Body of pancreas (tissue), 4 donors: ENCODE measurements around the gene WDFY4. TPM values are rescaled to one million over a fixed set of nuclear protein-coding genes. Genes with fewer than 3 reads are reported as not detected.

ENCODE experiments used
- ATAC-seq: fragments of 150-250 bp; one replicate; pipeline ENCODE4 v1.9.1; 2016
- DNase-seq, 4 donors: peaks; one replicate each; pipeline ENCODE4 v3.0.0-alpha.2; 2019
- H3K27ac ChIP-seq, 4 donors: fragments of 200-600 bp; sonication (generic); 1 replicate in 3 of 4; 2 replicates in 1 of 4; pipeline versions ENCODE4 v1.5.1 to v1.6.1; 2016 to 2019; ENCODE audit warnings: mild to moderate bottlenecking in 1 of 4, mixed read lengths in 1 of 4, moderate library complexity in 1 of 4
- H3K27me3 ChIP-seq, 2 donors: fragments of 200-600 bp; sonication (generic); one replicate each; pipeline ENCODE4 v1.6.0; 2016; ENCODE audit warnings: mild to moderate bottlenecking in 1 of 2
- H3K36me3 ChIP-seq, 2 donors: fragments of 200-600 bp; sonication (generic); replicated peaks in 1 of 2; 2 replicates each; pipeline ENCODE4 v1.5.1; 2016; ENCODE audit warnings: low read depth in 2 of 2; ENCODE audit not compliant: insufficient read depth in 1 of 2
- H3K4me1 ChIP-seq: fragments of 200-600 bp; sonication (generic); one replicate; pipeline ENCODE4 v1.6.0; 2016
- H3K4me3 ChIP-seq, 2 donors: fragments of 200-600 bp; sonication (generic); 1 replicate in 1 of 2; 2 replicates in 1 of 2; pipeline ENCODE4 v1.5.1; 2016 to 2019
- H3K9me3 ChIP-seq, 3 donors: fragments of 200-600 bp; sonication (generic); 1 replicate in 2 of 3; 2 replicates in 1 of 3; pipeline ENCODE4 v1.5.1; 2016
- CTCF ChIP-seq, 7 experiments: fragments of 450-650 bp in 4 of 7; fragments of 200-600 bp in 3 of 7; sonication (generic) in 3 of 7; IDR thresholded peaks; one replicate each; pipeline ENCODE4 v1.5.1; 2016 to 2019; ENCODE audit warnings: antibody characterized with exemption in 7 of 7
- POLR2A ChIP-seq, 3 donors: fragments of 450-650 bp; IDR thresholded peaks; one replicate each; pipeline ENCODE4 v1.6.1; 2016; ENCODE audit warnings: antibody characterized with exemption in 3 of 3, mild to moderate bottlenecking in 2 of 3
- WGBS, 2 donors: methylation state at CpG; one replicate each; pipeline ENCODE4 v1.1.5; 2017; 5-methylcytosine and 5-hydroxymethylcytosine counted together
- intact Hi-C: fragments of 100-400 bp; cut with DNase I; formaldehyde crosslinking; loops from one replicate; pipeline ENCODE4 v1.15.1; 2023
- total RNA-seq, 2 donors: library from RNA; depleted of rRNA; stranded (reverse); fragments of >200 nt; gene quantifications; one replicate each; pipeline ENCODE4 v1.1.0, GENCODE V29; 2016

WDFY4 gene
- total RNA-seq, 2 donors from 2014 or later: 0.66 to 2.3 TPM

GRCh38 chr10:48880016-48880705 lies 195.5 kb downstream of the WDFY4 start:
- intact Hi-C loops: no loop called here
- ATAC-seq: no peak

GRCh38 chr10:48881937-48882336 lies 197.3 kb downstream of the WDFY4 start:
- no peaks in the 10 kb centered on the region for H3K27me3 ChIP-seq
- no peak for TF ChIP-seq POLR2A (IDR thresholded peaks at IDR 0.05)
- no peak for TF ChIP-seq CTCF (IDR thresholded peaks at IDR 0.05)
- no peak for ATAC-seq
- 67 to 80% methylated on average over 1 of the region's 1 CpG for WGBS, 2 donors
- no peak overlapping the region for H3K4me3 ChIP-seq
- DNase-seq: no peak
- H3K36me3 ChIP-seq: no peaks in the 10 kb centered on the region
- H3K4me1 ChIP-seq: no peaks in the 10 kb centered on the region
- no peaks in the 10 kb centered on the region for H3K9me3 ChIP-seq
- H3K27ac ChIP-seq: no peak overlapping the region
- intact Hi-C loops: no loop called here

More at GRCh38 chr10:48880016-48880705, 195.5 kb downstream of the WDFY4 start:
- Histone ChIP-seq H3K9me3 (no peaks in the 10 kb centered on the region), H3K4me3 (no peak overlapping the region), H3K4me1 (no peaks in the 10 kb centered on the region), H3K27me3 (no peaks in the 10 kb centered on the region), H3K36me3 (no peaks in the 10 kb centered on the region), H3K27ac (no peak overlapping the region)
- no peak for TF ChIP-seq POLR2A (IDR thresholded peaks at IDR 0.05)
- no peak for TF ChIP-seq CTCF (IDR thresholded peaks at IDR 0.05)
- DNase-seq: no peak
- WGBS, 2 donors: 35 to 39% methylated on average over 9 to 11 of the region's 11 CpGs

GRCh38 chr10:48882881-48883280 lies 198.2 kb downstream of the WDFY4 start:
- intact Hi-C loops: no loop called here
- no peak for DNase-seq
- H3K4me1 ChIP-seq: no peaks in the 10 kb centered on the region
- TF ChIP-seq POLR2A (IDR thresholded peaks at IDR 0.05): no peak
- no peak for TF ChIP-seq CTCF (IDR thresholded peaks at IDR 0.05)
- H3K27me3 ChIP-seq: no peaks in the 10 kb centered on the region
- H3K4me3 ChIP-seq: no peak overlapping the region
- WGBS, 2 donors: 73 to 74% methylated on average over 2 of the region's 2 CpGs
- H3K27ac ChIP-seq: no peak overlapping the region
- H3K36me3 ChIP-seq: no peaks in the 10 kb centered on the region
- no peak for ATAC-seq
- H3K9me3 ChIP-seq: no peaks in the 10 kb centered on the region

GRCh38 chr10:48883701-48884100 lies 199.0 kb downstream of the WDFY4 start:
- Histone ChIP-seq H3K9me3 (no peaks in the 10 kb centered on the region), H3K4me3 (no peak overlapping the region), H3K4me1 (no peaks in the 10 kb centered on the region), H3K36me3 (no peaks in the 10 kb centered on the region), H3K27me3 (no peaks in the 10 kb centered on the region), H3K27ac (no peak overlapping the region)
- TF ChIP-seq CTCF (IDR thresholded peaks at IDR 0.05) (no peak), POLR2A (IDR thresholded peaks at IDR 0.05) (no peak)
- DNase-seq (no peak), ATAC-seq (no peak)
- WGBS, 2 donors: 27 to 38% methylated on average over 4 of the region's 4 CpGs
- intact Hi-C loops: no loop called here
